Cardiac septum (tissue), 1 donor: Measurements from ENCODE around the gene KCNJ16. TPM values are rescaled to one million over a fixed set of nuclear protein-coding genes. Genes with fewer than 3 reads are reported as not detected.

Experiments used
- total RNA-seq: library from RNA; stranded (reverse); fragmentation: NEBNext Ultra II Directional; extraction: Animal tissue kit (Norgen Biotek cat#: 25700); gene quantifications from one replicate; pipeline ENCODE4 v1.2.1, GENCODE V29; 2021
- donor health status: DM: no; HTN: no; CAD: no.

Gene KCNJ16
- total RNA-seq, 1 donor from 2014 or later, result not detected

Other genes with a start within 250 kb of the KCNJ16 start
- gene KCNJ2, start 94.3 kb downstream of the KCNJ16 start, total RNA-seq, result 33.5 TPM